CD4-positive, alpha-beta memory T cell (primary cell): ENCODE results near the gene CYTH4. TPM values are rescaled to one million over a fixed set of nuclear protein-coding genes. Genes with fewer than 3 reads are reported as not detected.

Experiments
- CTCF ChIA-PET: fragments of 350-600 bp; sonication (Branson Sonifier 250); formaldehyde crosslinking; loops from one replicate; lab custom pipeline; 2021; ENCODE audit warnings: inconsistent platforms; ENCODE audit not compliant: partially characterized antibody; lab: Charles Lee
- POLR2A ChIA-PET: fragments of 350-600 bp; sonication (Branson Sonifier 250); formaldehyde crosslinking; loops from one replicate; lab custom pipeline; 2021; ENCODE audit not compliant: partially characterized antibody; lab: Charles Lee
- DNase-seq, 5 donors: peaks; one replicate each; pipeline versions ENCODE4 v3.0.0 to v3.0.0-alpha.2; 2020 to 2022; ENCODE audit warnings: mixed read lengths in 1 of 5
- H3K27ac ChIP-seq: one replicate; pipeline ENCODE4 v1.7.0; 2013; ENCODE audit warnings: low read depth, low read length
- H3K27me3 ChIP-seq: 2 replicates; pipeline ENCODE4 v1.7.0; 2013; ENCODE audit warnings: mild to moderate bottlenecking, low read length, moderate library complexity; ENCODE audit not compliant: insufficient read depth
- H3K36me3 ChIP-seq: 2 replicates; pipeline ENCODE4 v1.7.0; 2013; ENCODE audit warnings: mild to moderate bottlenecking, low read length, moderate library complexity; ENCODE audit not compliant: insufficient read depth
- H3K4me1 ChIP-seq: 2 replicates; pipeline ENCODE4 v1.7.0; 2013; ENCODE audit warnings: mild to moderate bottlenecking, low read length, moderate library complexity; ENCODE audit not compliant: insufficient read depth
- H3K4me3 ChIP-seq, 2 donors: one replicate each; pipeline ENCODE4 v1.7.0; 2013; ENCODE audit warnings: low read length in 2 of 2, mild to moderate bottlenecking in 1 of 2
- H3K9me3 ChIP-seq, 2 donors: one replicate each; pipeline ENCODE4 v1.7.0; 2013; ENCODE audit warnings: low read length in 2 of 2, control low read depth in 1 of 2; ENCODE audit not compliant: control insufficient read depth in 1 of 2
- H3K27ac Mint-ChIP-seq, 7 donors: one replicate each; pipeline ENCODE4 v1.8.0; 2020 to 2021; ENCODE audit warnings: mixed read lengths in 7 of 7, mild to moderate bottlenecking in 6 of 7, inconsistent platforms in 3 of 7, moderate library complexity in 3 of 7
- H3K27me3 Mint-ChIP-seq, 2 donors: one replicate each; pipeline ENCODE4 v1.8.0; 2020 to 2021; ENCODE audit warnings: mixed read lengths in 2 of 2
- H3K36me3 Mint-ChIP-seq, 2 donors: one replicate each; pipeline ENCODE4 v1.8.0; 2020 to 2021; ENCODE audit warnings: mixed read lengths in 2 of 2, inconsistent platforms in 1 of 2, mild to moderate bottlenecking in 1 of 2
- H3K4me1 Mint-ChIP-seq, 4 donors: one replicate each; pipeline ENCODE4 v1.8.0; 2020 to 2021; ENCODE audit warnings: mixed read lengths in 4 of 4, mild to moderate bottlenecking in 1 of 4
- H3K4me3 Mint-ChIP-seq, 8 donors: one replicate each; pipeline ENCODE4 v1.8.0; 2020 to 2021; ENCODE audit warnings: mixed read lengths in 8 of 8, mild to moderate bottlenecking in 7 of 8, moderate library complexity in 6 of 8, inconsistent platforms in 3 of 8
- H3K9me3 Mint-ChIP-seq, 8 donors: one replicate each; pipeline ENCODE4 v1.8.0; 2020 to 2021; ENCODE audit warnings: mixed read lengths in 8 of 8, mild to moderate bottlenecking in 5 of 8, inconsistent platforms in 3 of 8, moderate library complexity in 1 of 8
- intact Hi-C: fragments of 100-400 bp; cut with micrococcal nuclease; formaldehyde crosslinking; loops from one replicate; pipeline ENCODE4 v1.15.1; 2023
- polyA plus RNA-seq, 2 donors: library from polyadenylated mRNA; unstranded; fragments of 300-500 nt; fragmentation: Illumina TruSeq; gene quantifications; one replicate each; pipeline ENCODE4 v1.2.3, GENCODE V29; 2021
- total RNA-seq, 2 experiments: library from RNA; stranded (reverse); gene quantifications; one replicate each; pipeline ENCODE4 v1.2.3, GENCODE V29; 2021

CYTH4 gene
- total and polyA plus RNA-seq, 4 experiments from 2014 or later, result 39.4 to 177 (median 113) TPM

DNA sequence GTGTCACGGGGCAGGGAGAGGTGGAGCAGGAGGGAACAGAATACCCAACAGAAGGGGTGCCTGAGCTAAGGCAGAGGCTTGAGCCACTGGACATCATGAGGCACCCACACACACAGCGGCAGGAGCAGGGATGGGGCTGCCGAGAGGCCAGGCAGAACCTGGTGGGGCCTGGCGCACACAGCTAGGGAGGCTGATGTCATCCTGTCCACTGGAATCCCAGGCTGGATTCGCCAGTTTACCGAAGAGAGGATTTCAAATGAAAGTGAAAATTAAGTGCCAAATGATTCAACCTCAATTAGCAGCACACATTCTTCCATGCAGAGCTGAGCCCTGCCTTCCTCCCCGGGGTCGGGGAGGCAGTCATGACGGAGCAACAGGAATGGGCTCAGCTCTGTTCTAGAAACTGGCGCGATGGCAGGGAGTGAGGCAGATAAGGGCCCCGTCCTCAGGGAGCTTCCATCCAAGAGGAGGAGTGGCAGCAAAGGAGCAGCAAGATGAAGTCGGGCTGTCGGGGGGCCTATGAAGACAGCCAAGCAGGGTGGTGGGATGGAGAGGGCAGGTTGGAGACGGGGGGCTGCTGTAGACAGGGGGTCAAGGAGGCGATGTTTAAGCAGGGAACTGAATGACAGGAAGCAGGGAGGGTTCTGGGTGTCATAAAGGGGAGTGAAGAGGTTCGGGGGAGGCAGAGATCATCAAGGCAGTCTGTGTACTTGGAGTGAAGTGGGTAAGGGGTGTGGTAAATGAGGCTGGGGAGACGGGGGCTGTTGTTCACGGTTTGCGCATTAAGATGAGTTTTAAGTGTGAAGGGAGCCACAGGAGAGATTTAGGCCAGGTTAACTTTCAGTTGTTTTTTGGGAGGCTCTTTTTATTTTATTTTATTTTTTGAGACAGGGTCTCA, 44.7 kb upstream of the CYTH4 start:
- Mint-ChIP-seq H3K4me3 (peak overlapping the region; percentile 80 to 96 (median 88)), H3K36me3 (peaks cover 60 to 91% of the 10 kb centered on the region in 2 donors), H3K27ac (peak overlapping the region; percentile 87 to 98 (median 97)), H3K4me1 (peaks cover 68 to 100% (median 88%) of the 10 kb centered on the region in 4 donors), H3K27me3 (no peaks in the 10 kb centered on the region), H3K9me3 (peaks cover 0 to 2% (median 0%) of the 10 kb centered on the region in 8 donors)
- intact Hi-C loops, result loop anchor here (1.0 kb wide), 4 partner anchors 7 to 38 kb away; no protein-coding TSS in a partner anchor
- ChIA-PET POLR2A (interaction anchor here (0.6 to 18.6 kb wide), 20 partner anchors 6 to 249 kb away, joined by 3 to 646 read pairs (median 5); partner anchors contain the start of genes CYTH4 and MFNG), CTCF (interaction anchor here (0.6 to 19.1 kb wide), 20 partner anchors 8 to 161 kb away, joined by 3 to 491 read pairs (median 5); no protein-coding TSS in a partner anchor)
- peak overlapping the region; percentile 4 to 8 for H3K4me3 ChIP-seq
- peak overlapping the region; percentile 91 for H3K27ac ChIP-seq
- no peaks in the 10 kb centered on the region for H3K9me3 ChIP-seq
- H3K4me1 ChIP-seq, result peaks cover 96% of the 10 kb centered on the region
- H3K27me3 ChIP-seq, result no peaks in the 10 kb centered on the region
- no peak for DNase-seq
- H3K36me3 ChIP-seq, result peaks cover 57% of the 10 kb centered on the region

DNA sequence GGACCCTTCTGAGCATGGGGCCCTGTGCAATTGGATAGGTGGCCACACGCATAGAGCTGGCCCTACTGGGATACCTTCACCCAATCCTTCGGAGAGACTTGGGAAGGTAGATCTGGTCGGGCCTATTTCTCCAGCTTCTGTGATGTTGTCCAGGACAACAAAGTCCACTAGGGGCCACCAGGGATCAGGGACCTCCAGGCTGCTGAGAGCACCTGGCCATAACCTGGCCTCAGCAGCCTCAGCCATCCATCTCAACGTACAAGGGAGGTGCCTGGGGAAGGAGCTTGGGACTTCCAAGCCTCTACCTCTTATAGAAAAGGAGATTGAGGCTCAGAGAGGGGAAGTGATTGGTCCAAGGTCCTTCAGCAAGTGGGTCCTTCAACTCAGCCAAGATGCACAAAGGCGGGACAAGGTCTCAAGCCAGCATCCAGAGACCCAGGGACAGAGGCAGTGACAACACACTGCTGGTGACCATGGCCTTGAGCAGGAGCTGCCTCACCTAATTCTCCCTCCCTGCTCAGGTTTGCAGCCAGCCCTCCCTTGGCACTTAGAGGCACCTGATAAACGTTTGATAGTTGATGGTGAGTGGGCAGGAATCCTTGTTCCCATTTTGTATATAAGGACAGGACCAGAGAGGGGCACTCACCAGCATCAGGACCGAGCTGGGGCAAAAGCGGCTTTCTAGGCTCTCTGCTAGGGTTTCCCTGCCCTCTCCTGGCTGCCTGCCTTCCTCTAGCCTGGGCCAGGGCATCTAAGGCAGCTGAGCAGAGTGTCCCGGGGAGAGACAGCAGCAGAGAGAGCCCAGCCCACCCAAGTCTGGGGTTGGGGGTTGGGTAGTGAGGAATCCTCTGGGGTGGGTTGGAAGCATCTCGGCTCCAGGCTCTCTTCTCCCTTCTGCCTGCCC, 42.7 kb upstream of the CYTH4 start:
- Mint-ChIP-seq H3K27me3 (no peaks in the 10 kb centered on the region), H3K36me3 (peaks cover 47 to 80% of the 10 kb centered on the region in 2 donors), H3K4me1 (peaks cover 61 to 97% (median 75%) of the 10 kb centered on the region in 4 donors), H3K27ac (peak overlapping the region; percentile 87 to 98 (median 97)), H3K4me3 (peak overlapping the region; percentile 87 to 98 (median 94)), H3K9me3 (peaks cover 0 to 2% (median 0%) of the 10 kb centered on the region in 8 donors)
- Histone ChIP-seq H3K27ac (peak overlapping the region; percentile 91), H3K9me3 (no peaks in the 10 kb centered on the region), H3K36me3 (peaks cover 43% of the 10 kb centered on the region), H3K4me3 (no peak overlapping the region), H3K4me1 (peaks cover 81% of the 10 kb centered on the region), H3K27me3 (no peaks in the 10 kb centered on the region)
- ChIA-PET POLR2A (interaction anchor here (0.6 to 18.6 kb wide), 14 partner anchors 8 to 247 kb away, joined by 3 to 646 read pairs (median 4); partner anchors contain the start of genes CYTH4, IL2RB and MFNG), CTCF (interaction anchor here (1.2 to 19.1 kb wide), 8 partner anchors 10 to 163 kb away, joined by 3 to 491 read pairs (median 9); no protein-coding TSS in a partner anchor)
- intact Hi-C loops, result loop anchor here (5.0 kb wide), 3 partner anchors 72 to 368 kb away; partner anchors contain the start of gene GGA1
- DNase-seq, result no peak

DNA sequence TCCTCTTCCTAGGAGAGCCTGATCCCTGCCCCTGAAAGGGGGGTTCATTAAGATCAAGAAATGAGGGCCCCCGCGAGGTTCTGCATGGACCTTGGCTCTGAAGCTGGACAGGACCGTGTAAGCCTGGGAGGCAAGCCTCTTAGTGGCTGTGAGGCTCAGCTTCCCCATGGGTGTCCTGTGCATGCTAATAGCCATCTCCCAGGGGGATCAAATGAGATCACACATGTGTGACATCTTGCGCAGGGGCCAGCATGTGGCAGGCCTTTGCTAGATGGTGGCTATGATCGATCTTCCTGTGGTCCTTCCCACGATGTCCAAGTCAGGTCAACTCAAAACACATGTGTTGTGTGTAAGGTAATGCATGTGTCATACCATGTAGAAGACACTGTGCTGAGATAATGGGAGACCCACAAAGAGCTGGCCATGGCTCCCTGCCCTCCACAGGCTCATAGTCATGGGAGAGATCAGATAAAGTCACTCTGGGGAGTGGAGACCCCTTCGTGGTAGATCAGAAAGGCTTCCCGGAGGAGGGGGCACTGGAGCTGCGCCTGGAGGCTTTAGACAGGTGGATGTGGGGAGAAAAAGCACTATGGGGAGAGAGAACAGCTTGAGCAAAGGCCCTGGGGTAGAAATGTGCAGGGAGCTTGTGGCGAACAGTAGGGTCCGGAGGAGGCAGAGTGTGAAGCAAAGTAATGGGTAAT, 41.9 kb upstream of the CYTH4 start:
- Histone ChIP-seq H3K4me3 (peak overlapping the region; percentile 67 to 99), H3K9me3 (no peaks in the 10 kb centered on the region), H3K27me3 (no peaks in the 10 kb centered on the region), H3K36me3 (peaks cover 35% of the 10 kb centered on the region), H3K4me1 (peaks cover 81% of the 10 kb centered on the region), H3K27ac (peak overlapping the region; percentile 91)
- intact Hi-C loops, result loop anchor here (5.0 kb wide), 3 partner anchors 73 to 367 kb away; partner anchors contain the start of gene GGA1
- H3K4me3 Mint-ChIP-seq, result peak overlapping the region; percentile 91 to 99 (median 96)
- DNase-seq, result no peak
- peak overlapping the region; percentile 87 to 98 (median 97) for H3K27ac Mint-ChIP-seq
- H3K36me3 Mint-ChIP-seq, result peaks cover 40 to 72% of the 10 kb centered on the region in 2 donors
- H3K9me3 Mint-ChIP-seq, result peaks cover 0 to 2% (median 0%) of the 10 kb centered on the region in 8 donors
- H3K4me1 Mint-ChIP-seq, result peaks cover 56 to 97% (median 73%) of the 10 kb centered on the region in 4 donors
- ChIA-PET POLR2A (interaction anchor here (1.2 to 18.6 kb wide), 12 partner anchors 9 to 245 kb away, joined by 3 to 646 read pairs (median 41); partner anchors contain the start of genes CYTH4, IL2RB and MFNG), CTCF (interaction anchor here (0.8 to 19.1 kb wide), 7 partner anchors 9 to 69 kb away, joined by 3 to 491 read pairs (median 42); no protein-coding TSS in a partner anchor)
- H3K27me3 Mint-ChIP-seq, result no peaks in the 10 kb centered on the region

DNA sequence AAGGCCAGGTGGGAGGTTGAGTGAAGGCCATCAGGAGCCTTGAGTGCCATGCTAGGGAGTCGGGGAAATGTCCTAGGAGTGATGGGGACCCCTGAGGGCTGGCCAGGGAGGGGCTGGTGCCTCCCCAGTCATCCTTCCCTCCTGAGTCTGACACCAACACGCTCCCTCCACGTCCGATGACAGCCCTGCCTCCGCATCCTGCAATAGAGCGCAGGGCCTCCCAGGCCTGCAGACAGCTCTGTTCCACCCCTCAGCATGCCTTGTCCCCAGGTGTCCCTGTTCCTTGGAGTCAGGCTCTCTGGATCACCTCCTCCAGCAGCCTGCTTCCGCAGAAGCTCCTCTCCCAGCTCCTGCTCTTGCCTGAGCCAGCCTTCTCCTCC, 41.4 kb upstream of the CYTH4 start:
- Mint-ChIP-seq H3K36me3 (peaks cover 36 to 68% of the 10 kb centered on the region in 2 donors), H3K9me3 (peaks cover 0 to 2% (median 0%) of the 10 kb centered on the region in 8 donors), H3K4me3 (peak overlapping the region; percentile 91 to 99 (median 96)), H3K4me1 (peaks cover 52 to 91% (median 70%) of the 10 kb centered on the region in 4 donors), H3K27ac (peak overlapping the region; percentile 87 to 98 (median 97)), H3K27me3 (no peaks in the 10 kb centered on the region)
- DNase-seq, result peak in 1 of 5 donors; percentile 59
- no peaks in the 10 kb centered on the region for H3K27me3 ChIP-seq
- H3K4me3 ChIP-seq, result peak overlapping the region; percentile 67 to 99
- CTCF ChIA-PET, result interaction anchor here (0.8 to 19.1 kb wide), 5 partner anchors 10 to 42 kb away, joined by 3 to 491 read pairs (median 87); no protein-coding TSS in a partner anchor
- POLR2A ChIA-PET, result interaction anchor here (0.8 to 18.6 kb wide), 10 partner anchors 10 to 244 kb away, joined by 3 to 646 read pairs (median 47); partner anchors contain the start of genes IL2RB and MFNG
- H3K27ac ChIP-seq, result peak overlapping the region; percentile 91
- H3K4me1 ChIP-seq, result peaks cover 78% of the 10 kb centered on the region
- H3K9me3 ChIP-seq, result no peaks in the 10 kb centered on the region
- intact Hi-C loops, result loop anchor here (5.0 kb wide), 3 partner anchors 74 to 366 kb away; partner anchors contain the start of gene GGA1
- H3K36me3 ChIP-seq, result peaks cover 30% of the 10 kb centered on the region

DNA sequence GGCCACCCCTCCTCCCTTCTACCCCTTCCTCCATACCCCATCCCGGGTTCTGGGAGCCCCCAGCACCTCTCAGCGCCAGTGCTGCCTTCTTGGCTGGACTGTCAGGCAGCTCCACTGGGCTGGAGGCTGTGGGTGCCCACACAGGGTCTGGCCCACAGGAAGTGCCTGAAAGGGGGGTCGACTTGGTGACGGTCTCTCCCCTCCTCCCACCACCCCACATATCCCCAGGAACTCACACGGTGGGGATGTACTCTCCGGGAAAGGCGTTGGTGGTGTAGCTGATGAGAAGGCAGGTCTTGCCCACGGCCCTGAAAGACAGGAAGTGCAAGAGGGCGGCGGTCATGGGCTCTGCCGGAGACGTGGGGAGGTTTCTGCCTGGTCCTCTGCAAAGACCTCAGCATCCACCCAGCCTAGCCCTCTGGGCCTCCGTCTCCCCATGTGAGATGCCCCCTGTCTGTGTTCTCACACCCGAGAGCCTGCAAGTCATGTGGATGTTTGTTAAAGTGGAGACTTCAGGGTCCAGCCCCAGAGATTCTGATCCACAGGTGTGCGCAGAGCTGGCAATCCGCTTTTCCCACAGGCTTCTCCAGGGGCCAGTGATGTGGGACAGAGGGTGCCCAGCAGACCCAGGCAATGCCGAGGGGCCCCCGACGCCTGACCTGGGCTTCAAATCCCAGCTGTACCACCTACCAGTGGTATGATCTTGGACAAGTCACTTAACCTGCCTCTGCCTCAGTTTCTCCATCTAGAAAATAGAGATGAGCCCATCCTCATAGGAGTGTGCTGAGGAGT, 40.8 kb upstream of the CYTH4 start:
- Mint-ChIP-seq H3K27ac (peak overlapping the region; percentile 87 to 98 (median 97)), H3K27me3 (no peaks in the 10 kb centered on the region), H3K9me3 (peaks cover 0 to 2% (median 0%) of the 10 kb centered on the region in 8 donors), H3K36me3 (peaks cover 33 to 62% of the 10 kb centered on the region in 2 donors), H3K4me3 (peak overlapping the region; percentile 91 to 99 (median 96)), H3K4me1 (peaks cover 48 to 85% (median 64%) of the 10 kb centered on the region in 4 donors)
- peak; percentile 49 to 76 (median 50) for DNase-seq
- intact Hi-C loops, result loop anchor here (1.0 to 5.0 kb wide), 6 partner anchors 11 to 366 kb away; partner anchors contain the start of gene GGA1
- ChIA-PET CTCF (interaction anchor here (1.0 to 19.1 kb wide), 9 partner anchors 11 to 321 kb away, joined by 3 to 491 read pairs (median 36); no protein-coding TSS in a partner anchor), POLR2A (interaction anchor here (0.8 to 18.6 kb wide), 27 partner anchors 10 to 244 kb away, joined by 3 to 646 read pairs (median 5); partner anchors contain the start of genes CYTH4, IL2RB, KCTD17 and MFNG)
- Histone ChIP-seq H3K36me3 (peaks cover 25% of the 10 kb centered on the region), H3K27ac (peak overlapping the region; percentile 91), H3K4me3 (peak overlapping the region; percentile 67 to 99), H3K4me1 (peaks cover 72% of the 10 kb centered on the region), H3K9me3 (no peaks in the 10 kb centered on the region), H3K27me3 (no peaks in the 10 kb centered on the region)
